HG02759 (cell line): ENCODE data around the gene TXNRD2.
A peak's percentile ranks its signal among the peaks of the same experiment; 100 is the strongest.
"Not testable (repeated sequence)": the region's sequence is repeated elsewhere in the genome, so short reads cannot be mapped to it uniquely, and the experiment has no call there.

ENCODE experiments used
- ATAC-seq: cut with Tn5 transposase; IDR thresholded peaks from one replicate; pipeline ENCODE4 v1.9.1; 2021; ENCODE audit warnings: mild to moderate bottlenecking, moderate library complexity; ENCODE audit not compliant: unreplicated experiment

TXNRD2 gene

DNA sequence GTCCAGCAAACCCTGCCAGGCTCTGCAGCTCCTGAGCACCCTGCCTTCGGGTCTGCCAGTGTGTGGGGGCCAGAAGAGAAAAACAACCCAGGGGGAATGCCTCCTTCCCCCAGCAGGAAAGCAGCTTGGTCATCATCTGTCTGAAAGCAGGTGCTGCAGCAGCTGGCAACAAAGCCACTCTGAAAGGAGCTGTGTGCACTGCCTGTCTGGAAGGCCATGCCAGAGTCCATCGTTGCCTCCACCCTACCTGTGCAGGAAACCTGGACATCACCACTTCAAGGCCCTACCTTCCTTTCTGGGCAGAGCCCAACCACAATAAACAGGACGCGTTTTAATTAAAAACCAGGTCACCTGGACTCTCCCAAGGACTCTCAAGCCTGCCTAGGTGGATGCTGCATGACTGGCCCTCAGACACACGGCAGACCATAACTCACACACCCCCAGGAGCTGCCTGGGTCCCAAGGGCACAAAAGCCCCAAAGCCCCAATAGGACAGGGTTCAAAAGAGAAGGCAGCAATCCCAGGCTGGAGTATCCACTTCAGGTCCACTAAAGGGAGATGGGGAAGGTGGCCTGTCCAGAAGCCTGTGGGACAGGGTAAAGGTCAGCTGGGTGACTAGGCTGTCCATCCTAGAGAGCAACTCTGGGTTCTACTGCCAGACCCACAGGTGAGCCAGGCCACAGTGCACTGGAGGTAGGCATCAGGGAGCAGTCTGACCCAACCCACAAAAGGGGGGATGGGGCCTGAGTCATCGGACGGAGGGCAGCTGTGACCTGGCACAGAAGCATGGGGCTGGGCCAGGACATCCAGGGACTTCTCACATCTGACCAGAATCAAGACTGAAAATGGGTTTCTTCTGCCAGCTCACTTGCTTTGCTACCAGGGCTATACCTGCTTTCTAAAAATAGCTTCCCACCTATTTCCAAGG, 93.1 kb downstream of the TXNRD2 start:
- ATAC-seq: no peak

DNA sequence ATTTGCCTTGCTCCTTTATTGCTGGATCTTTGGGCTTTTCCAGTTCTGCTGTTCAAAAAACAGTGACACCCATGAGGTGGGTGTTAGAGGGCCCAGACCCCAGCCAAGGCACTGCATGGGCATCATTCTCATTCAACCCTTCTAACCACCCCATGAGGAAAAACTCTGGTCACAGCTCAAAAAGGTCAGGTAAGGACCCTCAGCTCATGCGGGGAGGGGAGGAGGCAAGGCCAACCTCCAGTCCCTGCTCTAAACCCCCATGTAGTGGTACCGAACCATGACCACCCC, 94.3 kb downstream of the TXNRD2 start:
- ATAC-seq: no peak

DNA sequence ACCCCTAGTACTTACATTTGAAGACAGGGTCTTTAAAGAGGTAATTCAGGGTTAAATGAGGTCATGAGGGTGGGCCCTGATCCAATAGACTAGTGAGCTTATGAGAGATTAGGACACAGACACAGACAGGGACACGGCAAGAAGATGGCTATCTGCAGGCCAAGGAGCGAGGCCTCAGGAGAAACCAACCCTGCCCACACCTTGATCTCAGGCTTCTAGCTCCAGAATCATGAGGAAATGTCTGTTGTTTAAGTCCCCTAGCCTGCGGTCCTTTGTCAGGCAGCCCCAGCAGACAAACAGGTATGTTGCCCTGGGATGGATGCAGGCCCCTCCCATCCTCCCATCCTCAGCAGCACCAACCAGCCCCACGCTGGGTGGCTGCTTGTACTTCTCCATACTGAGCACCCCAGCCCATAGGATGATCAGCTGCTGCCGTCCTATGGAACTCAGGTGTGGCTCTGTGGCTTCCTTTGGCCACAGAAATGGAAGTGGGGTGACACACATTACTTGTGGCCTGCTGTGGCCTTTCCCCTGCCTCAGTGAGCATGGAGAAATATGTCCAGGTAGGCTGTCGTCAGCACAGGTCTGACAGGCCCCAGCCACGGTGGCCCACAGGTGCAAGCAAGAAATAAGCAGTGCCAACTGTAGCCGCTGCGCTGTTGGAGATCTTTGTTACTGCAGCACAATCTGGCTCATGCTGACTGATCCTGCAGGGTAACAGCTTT, 94.8 kb downstream of the TXNRD2 start:
- no peak for ATAC-seq

DNA sequence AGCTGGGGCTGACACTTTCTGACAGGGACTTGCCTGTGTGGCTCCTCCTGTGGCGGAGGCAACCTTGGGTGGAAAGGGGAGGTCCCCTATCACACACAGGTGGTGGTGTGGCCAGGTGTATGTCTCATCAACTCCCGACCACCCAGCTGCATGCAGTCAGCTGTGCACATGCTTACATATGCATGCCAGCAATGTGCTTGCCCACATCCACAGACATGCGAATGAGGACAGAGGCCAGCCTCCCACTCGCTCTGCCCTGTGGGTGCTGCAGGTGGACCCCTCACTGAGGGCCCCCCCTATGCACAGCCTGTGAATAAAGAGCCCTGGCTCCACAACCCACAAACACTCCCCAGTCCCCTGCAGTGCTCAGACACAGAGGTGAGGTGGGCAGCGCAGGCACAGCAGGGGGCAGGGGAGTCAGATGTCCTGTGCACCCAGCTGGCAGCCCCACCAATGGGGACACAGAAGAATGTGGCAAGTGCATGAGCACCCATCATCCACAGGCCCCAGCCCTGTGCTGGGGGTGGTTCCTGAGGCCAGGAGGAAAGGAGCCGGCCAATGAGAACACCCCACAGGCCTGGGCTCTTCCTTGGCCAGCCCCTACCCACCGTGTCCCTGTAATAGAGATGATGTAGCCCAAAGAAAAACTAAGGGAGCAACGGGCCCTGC, 96.4 kb downstream of the TXNRD2 start:
- ATAC-seq: no peak

DNA sequence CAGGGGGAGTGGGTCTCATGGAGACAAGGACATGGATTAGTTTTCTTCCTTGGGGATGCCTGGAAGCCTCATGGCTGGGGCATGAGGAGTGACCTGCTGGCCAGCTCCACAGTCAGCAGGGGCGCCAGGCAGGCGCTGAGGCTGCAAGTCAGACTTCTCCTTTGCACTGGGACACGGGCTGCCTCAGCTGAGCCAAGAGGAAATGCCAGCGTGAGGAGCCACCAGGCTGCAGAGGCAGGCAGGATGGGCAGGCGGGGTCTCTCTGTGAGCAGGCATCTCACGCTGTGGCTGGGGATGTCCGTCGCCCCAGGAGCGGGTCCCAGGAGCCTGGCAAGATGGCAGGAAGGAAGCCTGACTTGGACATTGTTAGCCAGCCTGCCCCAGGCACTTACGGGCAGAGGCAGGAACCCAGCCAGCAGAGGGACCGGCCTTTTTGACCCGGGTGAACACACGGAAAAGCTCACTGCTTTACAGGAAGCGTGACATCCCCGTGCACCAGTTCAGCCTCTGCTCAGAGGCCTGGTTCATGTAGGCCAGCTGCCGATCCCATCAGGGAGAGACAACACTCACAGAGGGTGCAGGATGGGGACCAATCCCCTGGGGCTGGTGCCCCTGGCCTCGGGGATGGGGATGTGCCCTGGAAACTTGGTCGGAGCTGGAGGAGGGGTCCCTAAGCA, 97.1 kb downstream of the TXNRD2 start:
- no peak for ATAC-seq

DNA sequence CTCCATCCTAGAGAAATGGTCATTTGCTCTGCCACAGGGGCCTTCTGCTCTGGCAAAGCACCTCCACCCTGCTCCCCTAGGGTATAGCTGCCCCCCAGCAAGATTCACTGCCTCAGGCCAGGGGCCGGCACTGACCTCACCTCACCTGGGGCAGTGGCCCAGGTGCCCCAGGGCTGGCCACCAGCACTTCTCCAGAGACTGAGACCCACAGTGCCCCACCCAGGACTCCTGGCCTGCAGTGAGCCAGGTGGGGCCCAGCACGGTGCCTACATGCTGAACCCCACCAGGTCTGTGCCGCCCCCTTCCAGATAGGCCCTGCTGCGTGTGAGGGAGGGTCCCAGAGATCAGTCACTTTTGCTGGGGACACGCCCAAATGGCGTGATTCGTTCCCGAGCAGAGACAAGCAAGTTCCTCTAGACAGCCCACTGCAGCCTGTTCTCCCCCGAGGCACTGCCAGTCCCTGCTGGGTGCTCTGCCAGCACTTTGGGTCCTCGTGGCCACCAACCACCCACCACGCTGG, 97.7 kb downstream of the TXNRD2 start:
- no peak for ATAC-seq

DNA sequence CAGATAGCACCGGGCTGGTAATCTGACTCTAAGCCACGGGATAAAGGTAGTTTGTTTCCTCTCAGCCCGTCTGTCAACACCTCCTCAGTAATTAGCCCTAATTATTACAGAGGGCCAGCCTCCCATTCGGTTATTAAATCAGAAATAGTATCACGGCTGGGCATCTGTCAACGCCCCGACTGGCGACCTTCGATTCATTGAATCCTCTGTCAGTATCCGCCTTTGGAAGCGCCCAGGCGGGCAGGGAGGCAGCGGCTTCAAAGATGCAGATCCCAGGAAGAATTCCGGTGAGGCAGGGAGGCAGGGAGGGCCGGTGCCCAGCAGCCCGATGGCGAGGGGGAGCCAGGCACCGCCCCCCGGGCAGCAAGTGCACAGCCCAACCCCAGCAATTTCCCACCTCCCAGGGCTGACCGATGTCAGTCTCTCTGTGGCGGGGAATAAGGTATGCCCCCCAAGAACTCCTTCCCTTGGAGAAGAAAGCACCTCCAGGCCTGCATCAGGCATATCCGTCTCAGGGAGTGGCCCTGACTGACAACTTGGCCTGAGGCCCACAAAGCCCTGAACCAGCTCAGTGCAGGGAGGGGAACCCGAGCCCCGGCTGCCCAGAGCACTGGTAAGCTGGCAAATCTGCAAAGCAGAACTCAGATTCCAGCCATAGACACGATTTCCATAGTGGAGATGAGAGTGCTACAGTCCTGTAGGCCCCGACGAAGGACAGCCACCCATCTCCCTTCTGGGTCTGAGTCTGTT, 98.3 kb downstream of the TXNRD2 start:
- no peak for ATAC-seq

DNA sequence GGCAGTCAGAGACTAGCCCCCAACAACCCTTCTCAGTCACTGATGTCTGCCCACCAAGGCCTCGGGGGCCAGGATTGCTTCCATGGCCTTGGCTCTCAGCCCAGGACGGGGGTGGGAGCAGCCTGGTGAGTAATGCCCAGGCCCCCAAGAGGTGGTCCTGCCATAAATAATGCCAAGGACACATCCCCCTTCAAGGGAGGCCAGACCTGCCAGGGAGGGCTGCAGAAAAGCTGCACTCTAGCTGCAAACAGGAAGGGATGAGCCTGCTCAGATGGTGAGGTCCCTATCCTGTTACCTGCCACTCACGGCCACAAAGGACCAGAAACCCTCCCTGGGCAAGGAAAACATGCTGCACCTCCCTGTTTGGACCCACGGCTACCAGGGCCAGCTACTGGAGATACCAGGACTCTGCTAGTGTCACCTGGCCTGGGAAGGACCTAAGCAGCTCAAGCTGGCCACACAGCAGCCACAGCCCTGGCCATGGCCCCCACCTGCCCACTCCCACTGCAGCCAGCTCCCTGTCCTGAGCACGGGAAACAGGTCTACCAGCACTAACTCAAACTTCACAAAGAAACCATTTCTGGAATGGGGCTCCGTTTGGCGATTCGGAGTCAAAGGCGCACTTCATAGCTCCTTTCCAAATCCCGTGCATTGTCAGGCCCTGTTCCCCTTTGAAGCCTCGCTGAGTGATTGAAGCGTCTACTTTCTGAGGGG, 99.1 kb downstream of the TXNRD2 start:
- ATAC-seq: no peak

DNA sequence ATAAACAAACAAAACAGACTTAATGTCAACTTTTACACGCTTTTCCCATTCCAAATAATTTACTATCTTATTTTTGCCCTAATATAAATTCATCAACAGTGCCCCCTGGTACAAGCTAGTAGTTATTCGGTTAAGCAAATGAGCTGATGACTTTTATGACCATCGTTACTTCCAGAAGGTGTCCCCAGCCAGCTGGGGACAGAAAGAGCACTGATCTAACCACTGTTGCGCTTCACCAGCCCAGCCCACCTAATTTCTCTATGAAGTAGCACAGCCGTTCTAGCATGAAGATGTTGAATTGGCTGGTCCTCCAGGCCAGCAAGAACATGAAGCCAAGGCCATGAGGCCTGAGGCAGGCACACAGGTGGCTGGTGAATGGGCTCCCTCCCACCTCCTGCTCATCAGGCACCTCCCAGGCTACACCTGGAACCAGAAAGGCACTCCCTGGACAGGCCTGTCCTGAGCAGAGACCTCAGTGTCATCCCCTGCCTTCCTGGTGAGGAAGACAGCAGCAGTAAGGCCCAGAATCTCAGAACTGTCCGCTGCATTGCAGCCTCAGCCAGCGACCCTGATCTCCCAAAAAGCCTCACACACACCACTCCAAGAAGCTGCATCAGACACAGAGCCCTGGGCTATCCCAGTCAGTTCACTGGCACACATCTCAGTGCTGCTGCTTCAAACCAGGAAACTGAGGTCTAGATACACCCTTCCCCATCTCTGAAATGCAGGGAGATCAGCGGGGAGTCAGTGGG, 99.8 kb downstream of the TXNRD2 start:
- ATAC-seq: no peak

DNA sequence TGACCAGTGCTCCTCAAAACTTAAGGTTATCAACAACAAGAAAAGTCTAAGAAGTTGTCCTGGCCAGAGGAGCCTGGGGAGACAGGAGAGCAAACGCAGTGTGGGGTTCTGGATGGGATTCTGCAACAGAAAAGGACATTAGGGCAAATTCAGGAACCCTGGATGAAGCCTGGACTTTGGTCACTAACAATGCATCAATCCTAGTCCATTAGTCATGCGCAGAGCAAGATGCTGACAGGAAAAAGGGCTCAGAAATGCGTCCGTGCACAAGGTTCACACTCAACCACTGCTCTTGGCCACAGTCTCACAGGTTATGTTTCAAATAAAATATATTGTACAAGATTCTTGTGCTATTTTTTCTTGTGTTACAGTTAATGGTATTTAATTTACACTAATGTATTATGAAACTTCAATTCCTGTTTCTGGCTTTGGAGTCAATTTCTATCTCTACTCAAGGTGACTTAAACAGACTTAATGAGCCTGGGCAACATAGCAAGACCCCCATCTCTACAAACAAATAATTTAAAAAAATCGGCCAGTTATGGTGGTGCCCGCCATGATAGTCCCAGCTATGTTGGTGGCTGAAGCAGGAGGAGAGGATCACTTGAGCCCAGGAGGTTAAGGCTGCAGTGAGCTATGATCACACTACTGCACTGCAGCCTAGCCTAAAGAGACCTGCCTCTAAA, 100.5 kb downstream of the TXNRD2 start:
- ATAC-seq: no peak

DNA sequence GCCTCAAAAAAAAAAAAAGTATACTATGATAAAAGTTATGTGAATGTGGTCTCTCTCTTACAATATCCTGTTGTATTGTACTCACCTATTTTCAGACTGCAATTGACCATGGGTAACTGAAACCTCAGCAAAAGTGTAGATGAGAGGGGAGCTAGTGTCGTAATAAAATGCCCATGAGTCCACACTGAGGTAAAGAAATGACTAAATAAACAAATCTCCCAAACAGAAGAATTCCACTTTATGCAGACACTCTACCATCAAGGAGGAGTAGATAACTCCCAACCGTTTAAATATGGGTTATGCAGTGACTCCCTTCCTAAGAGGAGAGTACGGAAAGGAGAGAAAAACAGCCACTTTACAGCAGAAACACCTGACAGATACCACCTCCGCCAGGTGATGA, 101.6 kb downstream of the TXNRD2 start:
- ATAC-seq: no peak

DNA sequence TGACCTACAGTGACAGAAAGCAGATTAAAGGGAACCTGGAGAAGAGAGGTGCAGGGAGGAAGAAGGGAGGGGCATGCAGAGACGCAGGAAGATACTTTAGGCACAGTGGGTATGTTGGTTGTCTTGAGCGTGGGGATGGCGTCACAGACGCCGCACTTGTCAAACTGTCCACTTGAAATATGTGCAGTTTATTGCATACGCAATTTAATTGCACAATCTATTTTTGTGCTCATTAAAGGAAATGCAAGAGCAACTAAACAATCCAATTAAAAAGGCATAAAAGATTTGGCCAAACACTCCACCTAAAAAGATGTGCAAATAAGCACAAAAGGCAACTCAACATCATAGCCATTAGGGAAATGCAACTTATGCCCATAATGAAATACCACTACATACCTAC, 103.7 kb downstream of the TXNRD2 start:
- ATAC-seq: no peak

DNA sequence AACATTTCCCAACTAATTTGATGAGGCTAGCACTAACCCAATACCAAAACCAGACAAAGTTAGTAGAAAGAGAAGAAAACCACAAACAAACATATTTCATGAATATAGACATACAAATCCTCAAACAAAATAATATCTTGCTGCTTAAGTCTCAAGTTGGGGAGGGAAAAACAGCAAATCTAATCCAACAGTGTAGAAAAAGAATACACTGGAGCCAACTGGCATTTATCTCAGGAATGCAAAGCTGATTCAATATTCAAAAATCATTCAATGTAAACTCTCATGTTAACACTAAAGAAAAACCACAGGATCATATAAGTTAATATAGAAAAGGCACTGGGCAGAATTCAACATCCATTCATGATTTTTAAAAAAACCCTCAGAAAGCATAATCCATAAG, 105.1 kb downstream of the TXNRD2 start:
- ATAC-seq: no peak

DNA sequence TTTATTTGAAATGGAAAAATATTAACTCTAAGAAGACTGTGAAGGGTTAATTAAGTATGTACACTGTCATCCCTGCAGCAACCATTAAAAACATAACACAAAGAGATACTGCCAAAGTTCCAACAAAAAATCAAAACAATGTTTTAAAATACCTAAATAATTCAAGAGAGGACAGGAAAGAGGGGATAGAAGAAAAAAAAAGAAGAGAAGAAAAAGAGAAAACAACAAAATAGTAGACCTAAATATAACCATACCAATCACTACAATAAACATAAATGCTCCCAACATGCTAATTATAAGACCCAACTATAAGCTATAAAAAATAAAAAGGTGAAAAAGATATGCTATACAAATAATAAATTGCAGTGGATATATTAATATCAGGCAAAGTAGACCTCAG, 107.0 kb downstream of the TXNRD2 start:
- no peak for ATAC-seq

DNA sequence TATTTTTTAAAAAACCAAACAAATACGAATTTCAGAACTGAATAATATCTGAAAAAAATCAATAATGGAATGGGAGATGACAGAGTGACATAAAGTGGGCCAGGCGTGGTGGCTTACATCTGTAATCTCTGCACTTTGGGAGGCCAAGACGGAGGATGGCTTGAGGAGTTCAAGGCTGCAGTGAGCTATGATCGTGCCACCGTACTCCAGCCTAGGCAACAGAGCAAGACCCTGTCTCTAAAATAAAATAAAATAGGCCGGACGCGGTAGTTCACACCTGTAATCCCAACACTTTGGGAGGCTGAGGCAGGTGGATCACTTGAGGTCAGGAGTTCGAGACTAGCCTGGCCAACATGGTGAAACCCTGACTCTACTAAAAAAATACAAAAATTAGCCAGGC, 108.3 kb downstream of the TXNRD2 start:
- ATAC-seq: not testable (repeated sequence)

DNA sequence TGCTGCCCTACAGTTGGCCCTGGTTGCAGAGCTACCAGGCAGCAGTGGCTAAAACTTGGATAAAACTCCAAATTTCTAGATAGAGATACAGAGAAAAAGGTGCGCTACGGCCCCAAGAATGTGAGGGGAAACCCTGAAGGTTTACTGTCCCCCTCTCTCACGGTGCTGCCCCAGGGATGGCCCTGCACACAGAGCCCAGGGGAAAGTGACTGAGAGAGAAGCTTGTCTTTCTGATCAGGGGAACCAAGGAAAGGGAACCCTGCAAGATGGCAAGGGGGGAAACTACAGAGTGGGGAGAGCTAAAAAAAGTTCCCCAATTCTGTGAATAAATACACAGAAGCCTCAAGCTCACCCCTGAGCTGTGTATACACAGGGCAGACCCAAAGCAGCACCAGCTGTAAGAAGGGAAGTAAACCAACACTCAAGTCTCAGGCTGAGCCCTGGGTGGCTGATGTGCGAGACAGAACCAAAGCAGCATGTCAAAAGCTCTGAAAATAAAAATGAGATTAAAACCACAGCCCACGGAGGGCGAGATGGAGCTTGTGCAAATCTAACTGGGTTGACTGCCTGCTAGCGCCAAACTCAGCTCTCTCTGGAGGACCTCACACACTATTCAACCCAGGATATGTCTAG, 109.0 kb downstream of the TXNRD2 start:
- peak; percentile 42 for ATAC-seq

DNA sequence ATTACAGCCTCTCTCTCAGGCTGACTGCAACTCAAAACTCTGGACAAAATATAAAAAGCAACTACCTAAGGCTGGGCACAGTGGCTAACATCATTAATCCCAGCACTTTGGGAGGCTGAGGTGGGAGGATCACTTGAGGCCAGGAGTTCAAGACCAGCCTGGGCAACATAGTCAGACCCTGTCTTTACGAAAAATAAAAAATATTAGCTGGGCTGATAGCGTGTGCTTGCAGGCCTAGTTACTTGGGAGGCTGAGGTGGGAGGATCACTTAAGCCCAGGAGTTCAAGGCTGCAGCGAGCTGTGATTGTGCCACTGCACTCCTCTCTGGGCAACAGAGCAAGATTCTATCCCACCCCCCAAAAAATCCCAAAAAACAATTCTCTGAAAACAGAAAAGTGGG, 109.6 kb downstream of the TXNRD2 start:
- not testable (repeated sequence) for ATAC-seq

DNA sequence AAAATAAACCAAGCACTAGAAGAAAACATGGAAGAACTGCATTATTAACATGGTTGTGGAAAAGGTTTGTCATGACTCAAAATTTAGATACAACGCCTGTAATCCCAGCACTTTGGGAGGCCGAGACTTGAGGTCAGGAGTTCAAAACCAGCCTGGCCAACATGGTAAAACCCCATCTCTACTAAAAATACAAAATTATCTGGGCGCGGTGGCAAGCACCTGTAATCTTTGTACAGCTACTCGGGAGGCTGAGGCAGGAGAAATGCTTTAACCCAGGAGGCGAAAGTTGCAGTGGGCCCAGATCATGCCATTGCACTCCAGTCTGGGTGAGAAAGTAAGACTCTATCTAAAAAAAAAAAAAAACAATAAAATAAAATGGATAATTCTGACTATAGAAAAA, 110.6 kb downstream of the TXNRD2 start:
- ATAC-seq: no peak
